ENCODE data around the gene TCAP.
A peak's percentile ranks its signal among the peaks of the same experiment; 100 is the strongest.

The TCAP gene, protein sequence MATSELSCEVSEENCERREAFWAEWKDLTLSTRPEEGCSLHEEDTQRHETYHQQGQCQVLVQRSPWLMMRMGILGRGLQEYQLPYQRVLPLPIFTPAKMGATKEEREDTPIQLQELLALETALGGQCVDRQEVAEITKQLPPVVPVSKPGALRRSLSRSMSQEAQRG

DNA sequence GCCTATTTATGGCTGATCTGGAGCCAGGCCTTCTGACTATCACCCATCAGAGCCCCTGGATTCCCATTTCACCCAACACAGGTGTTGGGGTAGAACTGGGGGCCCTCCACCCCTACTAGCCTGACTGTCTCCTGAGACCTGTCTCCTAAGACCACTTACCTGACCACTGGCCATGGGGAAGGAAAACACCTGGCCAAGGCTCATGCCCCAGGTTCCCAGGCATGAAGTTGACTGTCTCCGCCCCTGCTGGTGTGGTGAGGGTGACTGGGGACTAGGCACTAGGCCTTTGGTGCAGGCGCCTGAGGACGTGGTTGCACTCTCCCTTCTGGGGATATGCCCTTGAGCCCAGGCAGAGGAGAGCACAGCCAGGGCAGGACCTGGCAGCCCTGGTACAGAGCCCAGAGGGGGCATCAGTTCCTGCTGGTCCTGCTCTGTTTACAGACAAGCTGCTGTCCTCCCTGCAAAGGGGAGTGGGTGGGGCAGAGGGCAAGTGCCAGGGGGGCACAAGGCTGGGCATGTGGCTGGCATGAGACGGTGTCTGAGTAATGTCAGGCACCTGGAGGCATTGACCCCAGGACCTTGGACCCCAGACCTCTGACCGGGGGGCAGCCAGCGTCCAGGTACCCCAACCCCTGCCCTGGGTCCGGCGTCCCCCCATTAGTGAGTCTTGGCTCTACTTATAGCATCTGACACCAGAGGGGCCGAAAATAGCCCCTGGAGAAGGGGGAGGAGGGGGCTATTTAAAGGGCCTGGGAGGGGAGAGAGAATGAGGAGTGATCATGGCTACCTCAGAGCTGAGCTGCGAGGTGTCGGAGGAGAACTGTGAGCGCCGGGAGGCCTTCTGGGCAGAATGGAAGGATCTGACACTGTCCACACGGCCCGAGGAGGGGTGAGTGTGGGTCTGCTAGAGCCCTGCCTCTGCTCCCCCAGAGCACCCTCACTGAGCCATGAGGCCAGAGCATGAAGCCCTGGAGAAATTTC, at the start of gene TCAP:
TSS of gene TCAP (plus strand) at position 769 of the 981 bp plus-strand sequence. CDS start at position 780, 11 bp downstream.
- no peak for DNase-seq

DNA sequence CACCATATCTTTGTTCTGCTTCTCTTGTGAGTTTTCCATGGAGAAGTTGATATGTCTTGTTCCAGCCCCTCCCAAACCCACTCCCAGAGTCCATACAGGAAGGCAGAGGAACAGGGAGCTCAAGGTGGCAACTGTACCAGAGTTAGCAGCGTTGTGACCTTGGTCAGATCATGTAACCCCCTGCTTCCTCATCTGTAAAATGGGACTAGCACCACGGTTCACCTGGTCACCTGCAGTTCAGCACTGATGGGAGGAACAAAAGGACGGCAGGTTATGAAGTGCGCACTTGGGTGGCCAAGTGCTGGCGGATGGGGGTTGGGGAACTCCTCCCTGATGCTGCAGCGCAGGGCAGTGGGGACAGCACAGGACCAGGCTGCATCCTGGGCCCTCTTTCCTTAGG, 49.7 kb upstream of the TCAP start:
- DNase-seq = no peak

DNA sequence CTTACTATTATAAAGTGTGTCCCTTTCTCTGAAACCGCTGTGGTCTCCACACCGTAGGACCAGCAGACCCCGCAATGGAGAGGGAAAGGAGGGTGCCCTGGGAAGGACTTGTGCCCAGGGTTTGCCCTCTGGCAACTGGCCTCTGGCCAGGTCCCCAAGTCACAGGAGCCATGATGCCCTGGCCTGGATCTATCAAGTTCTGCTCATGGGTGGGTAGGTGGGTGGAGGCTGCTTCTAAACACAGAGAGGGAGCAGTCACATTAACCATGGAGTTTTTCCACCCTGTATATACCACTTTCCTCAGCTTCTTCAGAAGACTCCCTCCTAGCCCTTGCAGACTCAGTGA, 48.1 kb upstream of the TCAP start:
- DNase-seq = no peak

DNA sequence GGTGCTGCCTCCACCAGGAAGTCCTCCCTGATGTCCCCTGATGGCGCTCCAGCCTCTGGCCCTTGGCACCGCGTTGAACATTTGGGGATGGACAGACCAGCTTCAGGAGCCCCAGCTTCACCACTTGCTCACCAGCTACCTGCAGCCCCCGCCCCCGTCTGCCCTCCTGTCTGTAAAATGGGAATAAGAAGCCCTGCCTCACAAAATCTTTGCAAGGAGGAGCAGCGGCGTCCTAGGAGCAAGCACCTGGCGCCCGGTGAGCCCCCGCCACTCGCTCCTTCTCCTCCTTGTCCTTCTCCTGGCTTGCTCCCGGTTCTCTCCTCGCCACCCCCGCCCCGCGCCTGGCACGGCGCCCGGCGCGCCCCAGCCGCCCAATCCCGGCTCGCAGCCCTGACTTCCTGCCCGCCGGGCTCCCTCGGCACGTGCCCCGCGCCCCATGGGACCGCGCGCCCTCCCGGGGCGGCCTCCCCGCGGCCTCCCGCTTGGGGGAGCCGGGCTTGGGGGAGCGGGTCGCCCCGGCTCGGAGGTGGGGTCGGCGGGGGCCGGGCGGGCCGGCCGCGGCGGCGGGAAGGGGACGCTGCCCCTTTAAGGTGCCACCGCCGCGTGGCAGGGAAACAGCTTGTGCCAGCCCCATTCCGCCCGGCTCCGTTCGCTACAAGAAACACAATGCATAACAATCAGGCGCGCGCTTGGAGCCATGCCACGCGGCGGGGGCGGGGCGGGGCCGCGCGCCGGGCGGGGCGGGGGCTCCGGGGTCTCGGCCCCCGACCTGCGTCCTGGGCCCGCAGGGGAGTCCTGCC, 47.5 kb upstream of the TCAP start:
- peak; percentile 90 for DNase-seq

DNA sequence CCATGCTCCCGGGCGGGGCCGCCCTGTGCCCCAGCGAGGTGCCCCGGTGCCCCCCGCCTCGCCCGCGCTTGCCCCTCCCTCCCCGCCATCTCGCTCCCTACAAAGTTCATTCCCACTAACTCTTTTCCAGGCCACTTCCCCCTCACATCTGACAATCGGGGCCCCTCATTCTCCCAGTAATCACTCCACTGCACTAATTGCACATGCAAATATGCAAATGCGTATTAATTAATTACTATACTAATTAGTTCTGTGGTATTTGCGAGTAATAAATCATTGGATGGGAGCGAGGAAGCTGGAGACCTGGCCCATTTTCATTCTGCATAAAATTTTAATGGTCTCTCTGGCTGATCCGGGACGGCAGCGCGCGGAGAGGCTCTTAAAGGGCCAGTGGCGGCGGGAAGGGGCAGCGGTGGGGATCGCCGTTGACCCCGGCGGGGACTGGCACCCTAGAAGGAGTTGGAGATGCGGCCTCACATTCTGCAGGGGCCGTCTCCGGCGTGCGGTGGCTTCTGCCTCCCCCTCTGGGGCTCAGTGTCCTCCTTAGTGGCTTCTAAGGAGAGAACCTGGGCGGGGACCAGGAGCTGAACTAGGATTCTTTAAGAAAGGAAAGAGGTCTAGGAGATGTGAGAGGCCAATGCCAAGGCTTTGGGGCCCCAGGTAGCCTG, 46.8 kb upstream of the TCAP start:
- DNase-seq = peak; percentile 77

DNA sequence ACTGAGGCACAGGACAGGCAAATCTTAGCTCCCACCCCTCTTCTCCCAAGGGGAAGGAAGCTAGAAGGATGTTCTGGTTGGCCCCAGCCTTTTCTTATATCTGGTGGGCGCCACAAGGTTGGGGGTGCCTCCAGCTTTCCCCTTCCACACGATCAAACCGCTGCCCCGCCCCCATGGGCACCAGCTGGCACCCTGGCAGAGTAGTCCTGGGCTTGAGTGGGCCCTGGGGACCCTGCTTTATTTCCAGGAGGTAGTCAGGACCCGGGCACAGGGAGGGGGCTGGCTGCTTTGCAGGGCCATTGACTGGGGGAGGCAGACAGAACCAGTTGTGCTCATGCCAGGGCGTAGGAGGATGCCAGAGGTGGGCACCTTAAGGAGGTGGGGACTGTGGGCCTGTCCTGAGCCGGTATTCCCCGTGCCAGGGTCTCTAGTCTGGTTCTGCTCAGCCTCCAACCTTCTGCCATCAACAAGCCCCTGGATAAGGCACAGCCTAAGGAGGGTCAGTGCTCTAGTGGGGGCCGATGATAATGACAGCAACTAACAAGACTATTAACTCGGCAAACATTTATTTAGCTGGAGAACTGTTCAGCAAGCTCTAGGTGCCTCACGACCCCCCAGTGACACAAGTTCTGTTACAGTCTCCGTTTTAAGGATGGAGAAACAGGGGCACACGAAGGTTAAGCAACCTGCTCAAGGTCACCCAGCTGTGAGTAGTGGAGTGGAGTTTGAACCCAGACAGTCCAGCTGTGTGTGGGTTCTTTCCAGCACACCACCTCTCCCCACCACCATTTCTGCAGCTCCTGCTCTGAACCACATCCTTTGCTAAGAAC, 46.0 kb upstream of the TCAP start:
- DNase-seq = peak; percentile 81

DNA sequence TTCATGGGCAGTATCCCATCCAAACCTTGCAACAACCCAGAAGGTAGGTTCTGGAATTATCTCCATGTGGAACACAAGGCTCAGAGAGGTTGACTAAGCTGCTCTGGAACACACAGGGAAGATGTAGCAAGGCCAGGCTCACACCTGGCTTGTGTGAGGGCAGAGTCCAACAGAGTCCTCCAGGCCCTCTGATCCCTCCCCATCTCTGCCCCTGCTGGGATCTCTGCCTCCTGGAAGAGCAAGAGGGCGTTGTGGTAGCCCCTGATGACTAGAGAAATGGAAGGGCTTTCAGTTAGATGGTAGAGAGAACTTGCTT, 45.4 kb upstream of the TCAP start:
- DNase-seq = no peak

DNA sequence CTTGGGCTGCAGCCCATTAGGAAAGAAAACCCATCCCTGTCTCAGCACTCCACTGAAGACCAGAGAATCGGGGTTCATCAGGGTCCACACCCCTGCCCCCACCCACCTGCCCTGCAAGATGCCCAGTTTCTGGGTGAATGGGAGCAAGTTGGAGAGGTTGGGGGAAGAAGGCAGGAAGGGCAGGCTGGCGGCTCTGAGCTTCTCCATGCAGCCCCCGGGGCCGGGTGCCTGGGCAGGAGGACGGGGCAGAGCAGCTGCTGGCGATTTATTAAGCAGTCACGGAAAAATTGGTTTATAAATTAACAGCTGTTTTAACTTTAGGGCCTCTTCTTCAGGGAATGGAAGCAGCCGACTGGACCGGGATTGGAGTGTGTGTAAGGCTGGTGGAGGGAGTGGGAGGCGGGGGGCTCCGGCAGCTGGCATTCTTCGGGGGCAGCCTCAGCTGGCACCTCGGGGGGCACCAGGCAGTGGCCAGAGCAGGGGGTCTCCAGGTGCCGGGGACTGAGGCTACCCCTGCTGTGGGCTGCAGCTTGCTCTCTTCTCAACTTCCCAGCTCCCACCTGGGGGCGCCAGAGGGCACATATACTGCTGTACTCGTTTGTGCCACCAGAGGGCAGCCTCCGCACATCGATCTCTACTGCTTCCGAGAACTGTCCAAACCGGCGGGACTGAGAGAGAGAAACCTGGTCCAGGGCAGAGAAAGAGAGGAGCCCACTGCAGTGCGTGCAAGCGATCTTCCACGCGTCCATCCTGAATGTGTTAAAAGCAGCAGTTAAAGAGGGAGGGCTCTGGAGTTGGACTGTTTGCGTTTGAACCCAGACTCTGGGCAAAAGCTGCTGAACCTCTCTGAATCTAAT, 43.4 kb upstream of the TCAP start:
- DNase-seq = peak; percentile 81

DNA sequence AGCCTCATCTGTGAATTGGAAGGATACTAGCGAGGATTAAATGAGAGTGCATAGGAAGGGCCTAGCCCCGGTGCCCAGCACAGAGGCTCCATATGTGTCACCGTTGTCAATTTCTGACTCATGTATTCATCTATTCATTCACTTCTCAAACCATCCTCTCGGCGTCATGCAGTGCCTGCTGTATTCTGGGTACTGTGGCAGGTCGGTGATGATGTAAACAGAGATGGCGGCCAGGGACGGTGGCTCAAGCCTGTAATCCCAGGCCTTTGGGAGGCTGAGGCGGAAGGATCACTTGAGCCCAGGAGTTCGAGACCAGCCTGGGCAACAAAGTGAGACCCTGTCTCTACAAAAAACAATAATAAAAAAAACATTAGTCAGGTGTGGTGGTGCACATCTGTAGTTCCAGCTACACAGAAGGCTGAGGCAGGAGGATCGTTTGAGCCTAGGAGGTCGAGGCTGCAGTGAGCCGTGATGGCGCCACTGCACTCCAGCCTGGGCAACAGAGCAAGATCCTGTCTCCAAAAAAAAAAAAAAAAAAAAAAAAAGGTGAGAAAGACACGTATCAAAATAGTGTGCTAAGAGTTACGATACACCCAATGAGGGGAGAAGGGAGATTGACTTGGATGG, 42.7 kb upstream of the TCAP start:
- DNase-seq = no peak

DNA sequence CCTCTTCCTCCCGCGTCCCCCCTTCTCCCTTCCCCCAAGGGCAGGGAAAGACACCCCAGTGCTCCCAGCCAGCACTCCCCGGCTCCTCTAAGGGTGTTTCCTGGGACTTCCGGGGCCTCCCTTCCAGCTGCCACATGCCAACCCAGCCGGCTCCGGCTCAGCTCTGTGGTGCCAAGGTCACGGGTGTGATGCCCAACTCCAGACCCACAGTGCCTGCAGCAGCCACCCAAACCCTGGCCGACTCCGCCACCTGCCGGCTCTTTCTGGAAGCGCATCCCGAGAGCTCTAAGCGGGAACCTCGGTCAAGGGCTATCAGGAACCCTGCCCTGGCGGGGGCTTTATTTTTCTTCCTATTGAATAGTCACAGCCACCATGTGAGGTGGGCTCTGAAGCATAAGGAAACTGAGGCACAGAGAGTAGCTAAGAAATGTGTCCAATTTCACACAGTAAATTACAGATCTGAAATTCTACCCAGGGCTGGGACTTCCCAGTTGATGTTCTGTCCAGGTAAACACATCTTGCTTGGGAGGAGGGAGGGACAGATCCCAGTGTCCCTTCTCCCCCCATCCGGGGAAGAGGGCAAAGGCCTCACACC, 41.7 kb upstream of the TCAP start:
- peak; percentile 72 for DNase-seq

DNA sequence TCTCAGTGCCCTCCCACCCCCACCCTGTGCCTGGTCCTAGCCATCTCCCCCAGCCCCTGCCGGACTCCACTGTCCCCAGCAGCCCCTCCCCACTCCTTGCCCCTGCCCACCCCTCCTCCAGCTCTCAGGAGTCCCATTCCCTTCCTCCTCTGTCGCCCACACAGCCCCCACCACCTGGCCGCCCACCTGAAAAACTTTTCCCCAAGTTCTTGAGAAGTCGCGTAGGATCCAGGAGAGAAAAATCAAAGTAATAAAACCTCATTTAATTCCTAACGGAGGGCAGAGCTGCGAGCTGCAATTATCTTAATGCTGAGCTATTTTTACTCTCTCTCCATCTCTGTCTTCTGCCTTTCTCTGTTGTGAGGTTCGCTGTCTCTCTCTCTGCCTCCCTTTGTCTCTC, 40.8 kb upstream of the TCAP start:
- DNase-seq = no peak

DNA sequence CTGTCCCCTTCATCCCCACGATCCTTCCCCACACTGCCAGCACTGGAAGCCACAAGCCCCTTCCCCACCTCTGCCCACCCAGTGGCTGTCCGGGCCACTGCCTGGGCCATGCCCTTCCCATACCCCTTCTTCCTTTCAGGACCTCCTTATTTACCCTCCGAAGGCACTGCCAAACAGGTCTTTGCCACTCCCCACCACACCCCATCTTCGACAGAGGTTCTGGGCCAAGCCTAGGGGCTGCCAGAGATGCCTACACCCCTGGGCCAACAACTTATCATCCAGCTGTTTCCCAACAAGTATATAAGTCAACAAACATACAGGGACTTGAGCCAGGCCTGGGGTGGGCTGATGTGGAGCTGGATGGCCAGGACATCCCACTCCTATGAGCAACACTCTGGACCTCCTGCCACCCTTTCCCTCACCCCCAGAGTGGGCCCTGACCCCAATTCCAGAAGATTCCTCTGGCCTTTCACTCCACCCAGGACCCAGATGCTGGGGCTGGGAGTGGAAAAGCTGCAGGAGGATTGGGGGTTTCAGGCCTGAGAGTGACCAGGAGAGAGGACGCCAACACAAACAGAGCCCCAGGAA, 39.9 kb upstream of the TCAP start:
- no peak for DNase-seq

DNA sequence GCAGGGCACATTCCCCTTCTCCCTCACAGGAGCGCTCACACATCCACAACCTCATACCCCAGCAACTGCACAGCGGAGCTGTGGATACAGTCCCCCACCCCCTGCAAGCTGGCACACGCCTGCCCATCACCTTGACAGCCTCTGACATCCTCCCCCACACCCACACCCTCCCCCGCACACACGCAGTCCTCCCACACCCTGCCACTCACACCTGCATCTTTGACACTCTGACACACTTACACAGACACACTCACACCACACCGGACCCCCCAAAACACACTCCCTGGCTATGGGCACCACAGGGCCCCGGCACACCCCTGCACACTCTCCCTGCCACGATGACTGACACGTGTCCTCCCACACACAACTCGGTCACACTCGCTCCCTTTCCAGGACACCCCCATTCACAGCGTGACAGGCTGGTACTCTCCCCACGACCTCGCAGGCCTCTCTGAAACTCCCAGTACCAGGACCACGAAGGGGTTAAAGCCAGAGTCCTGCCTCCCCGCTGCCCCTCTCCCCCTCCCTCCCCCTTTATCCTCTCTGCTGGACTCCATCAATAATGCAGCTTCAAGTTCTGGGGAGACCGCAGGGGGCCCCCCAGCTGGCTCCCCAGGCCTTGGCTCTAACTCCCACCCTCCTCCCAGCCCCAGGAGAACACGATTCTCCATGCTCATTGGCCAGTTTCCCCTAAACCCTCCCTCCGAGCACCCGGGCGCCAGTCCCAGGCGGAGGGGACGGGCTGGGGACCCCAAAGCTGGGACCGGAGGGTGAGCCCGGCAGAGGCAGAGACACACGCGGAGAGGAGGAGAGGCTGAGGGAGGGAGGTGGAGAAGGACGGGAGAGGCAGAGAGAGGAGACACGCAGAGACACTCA, 38.7 kb upstream of the TCAP start, which contains the start of gene PPP1R1B:
TSS of gene PPP1R1B (plus strand) at position 782 of the 876 bp plus-strand sequence. CDS start 441 bp downstream, outside the sequence.
- DNase-seq = peak; percentile 46

DNA sequence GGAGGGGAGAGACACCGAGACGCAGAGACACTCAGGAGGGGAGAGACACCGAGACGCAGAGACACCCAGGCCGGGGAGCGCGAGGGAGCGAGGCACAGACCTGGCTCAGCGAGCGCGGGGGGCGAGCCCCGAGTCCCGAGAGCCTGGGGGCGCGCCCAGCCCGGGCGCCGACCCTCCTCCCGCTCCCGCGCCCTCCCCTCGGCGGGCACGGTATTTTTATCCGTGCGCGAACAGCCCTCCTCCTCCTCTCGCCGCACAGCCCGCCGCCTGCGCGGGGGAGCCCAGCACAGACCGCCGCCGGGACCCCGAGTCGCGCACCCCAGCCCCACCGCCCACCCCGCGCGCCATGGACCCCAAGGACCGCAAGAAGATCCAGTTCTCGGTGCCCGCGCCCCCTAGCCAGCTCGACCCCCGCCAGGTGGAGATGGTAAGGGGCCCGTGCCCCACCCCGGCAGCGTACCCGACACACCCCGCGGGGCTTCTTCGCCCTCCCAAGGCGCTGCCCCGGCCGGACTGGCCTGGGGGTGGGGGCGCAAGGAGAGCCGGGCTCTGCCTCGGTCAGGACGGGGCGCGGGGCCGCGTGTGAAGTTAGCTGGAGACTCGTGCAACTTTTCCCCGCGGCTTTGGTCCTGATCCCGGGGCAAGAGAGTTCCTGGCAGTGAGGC, 38.0 kb upstream of the TCAP start:
- no peak for DNase-seq

DNA sequence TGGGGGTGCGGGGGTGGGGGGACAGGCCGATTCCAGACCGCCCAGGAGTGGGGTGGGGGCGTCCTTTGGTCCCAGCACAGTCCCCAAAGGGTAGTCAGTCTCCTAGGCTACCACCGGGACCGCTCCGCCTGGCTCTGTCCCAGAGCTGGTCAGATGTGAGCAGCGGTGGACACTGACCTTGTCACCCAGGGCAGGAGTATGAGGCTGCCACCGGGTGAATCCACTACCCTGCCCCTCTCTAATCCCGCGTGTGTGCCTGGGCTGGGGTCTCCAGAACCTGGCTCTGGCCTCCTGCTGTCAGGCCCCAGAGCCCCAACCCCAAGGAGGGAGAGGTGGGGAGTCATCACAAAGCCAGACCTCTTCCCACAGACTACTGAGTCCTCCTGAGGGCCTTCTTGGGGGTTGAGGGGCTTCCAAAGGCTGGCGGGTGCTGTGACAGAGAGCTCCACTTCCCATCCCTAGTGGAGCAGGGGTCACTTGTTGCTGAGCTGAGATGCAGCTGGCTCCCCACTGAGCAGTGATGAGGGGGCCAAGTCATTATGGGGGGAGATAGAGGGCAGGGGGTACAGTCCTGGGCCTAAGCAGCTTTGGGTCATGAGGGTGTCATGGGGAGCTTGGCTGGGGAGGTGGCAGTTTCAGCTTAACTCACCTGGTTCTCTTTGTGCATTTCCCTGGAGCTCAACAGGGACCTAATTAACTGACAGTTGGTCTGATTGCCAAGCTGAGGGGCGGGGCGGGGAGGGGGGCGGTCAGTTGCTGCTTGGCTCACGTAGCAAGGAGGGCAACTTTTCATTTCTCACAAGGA, 37.2 kb upstream of the TCAP start:
- no peak for DNase-seq

DNA sequence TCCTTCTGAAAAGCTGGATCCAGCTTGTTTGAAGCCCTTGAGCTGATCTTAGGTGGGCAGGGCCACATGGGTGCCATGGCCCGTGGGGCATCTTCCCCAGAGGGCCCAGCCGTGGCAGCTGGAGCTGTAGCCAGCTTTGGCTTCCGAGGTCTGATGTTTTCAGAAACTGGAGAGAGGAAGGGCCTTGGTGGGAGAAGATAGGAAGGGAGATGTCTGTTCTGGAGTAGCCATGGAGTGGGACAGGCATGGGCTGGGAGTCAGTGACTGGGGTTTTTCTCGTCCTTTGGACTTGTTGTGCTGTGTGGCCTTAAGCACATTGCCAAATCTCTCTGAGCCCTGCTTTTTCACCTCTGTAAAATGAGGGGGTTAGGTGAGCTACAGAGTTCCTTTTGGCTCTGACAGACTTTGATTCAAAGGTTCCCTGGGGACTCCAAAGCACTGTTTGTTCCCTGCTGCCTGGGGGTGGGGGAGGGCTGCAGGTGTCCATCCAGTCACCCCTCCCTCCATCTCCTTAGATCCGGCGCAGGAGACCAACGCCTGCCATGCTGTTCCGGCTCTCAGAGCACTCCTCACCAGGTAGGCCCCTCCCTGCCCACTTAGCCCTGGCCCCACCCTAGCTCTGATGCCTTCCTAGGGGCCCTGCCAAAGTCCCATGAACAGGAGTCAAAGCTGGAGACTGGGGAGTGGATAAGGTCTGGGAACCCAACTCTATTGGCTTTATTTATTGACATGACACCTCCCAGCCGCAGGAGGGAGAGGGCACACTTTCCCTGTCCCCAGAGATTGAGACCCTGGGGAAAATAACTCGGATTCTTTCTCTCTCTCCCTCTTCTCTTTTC, 36.3 kb upstream of the TCAP start:
- DNase-seq = no peak
